Femur (tissue), 1 donor: ENCODE results near the gene PSMA4.
"Not testable (repeated sequence)": the region's sequence is repeated elsewhere in the genome, so short reads cannot be mapped to it uniquely, and the experiment has no call there.

ENCODE experiments used
- DNase-seq: peaks from one replicate; pipeline ENCODE4 v3.0.0-alpha.2; 2017

The PSMA4 gene

GRCh38 chr15:78540141-78540870 is at the start of gene PSMA4:
PSMA4 (plus strand) TSS chr15:78540444; CDS start chr15:78541928, 1,484 bp downstream.
- DNase-seq: peak; percentile 96

GRCh38 chr15:78492872-78493271 is 47.4 kb upstream of the PSMA4 start:
- no peak for DNase-seq

GRCh38 chr15:78501857-78502256 is 38.4 kb upstream of the PSMA4 start:
- DNase-seq: no peak

GRCh38 chr15:78502641-78503040 is 37.6 kb upstream of the PSMA4 start:
- no peak for DNase-seq

- DNase-seq: peak; percentile 97
Measured at GRCh38 chr15:78506971-78507830, 33.0 kb upstream of the PSMA4 start, which contains the start of gene HYKK. HYKK (plus strand) TSS chr15:78507577; CDS start chr15:78513089, 5,512 bp downstream.

GRCh38 chr15:78507831-78508160 is 32.4 kb upstream of the PSMA4 start:
- DNase-seq: no peak

- DNase-seq: no peak
Measured at GRCh38 chr15:78508272-78508671, 32.0 kb upstream of the PSMA4 start.

GRCh38 chr15:78509726-78510312 is 30.4 kb upstream of the PSMA4 start:
- DNase-seq: no peak

GRCh38 chr15:78520035-78520434 is 20.2 kb upstream of the PSMA4 start:
- DNase-seq: not testable (repeated sequence)

GRCh38 chr15:78524230-78524629 is 16.0 kb upstream of the PSMA4 start:
- DNase-seq: no peak

GRCh38 chr15:78527325-78527724 is 12.9 kb upstream of the PSMA4 start:
- DNase-seq: no peak

- no peak for DNase-seq
Measured at GRCh38 chr15:78533331-78533730, 6.9 kb upstream of the PSMA4 start.

- DNase-seq: no peak
Measured at GRCh38 chr15:78536134-78536533, 4.1 kb upstream of the PSMA4 start.

GRCh38 chr15:78537266-78537905 is 2.9 kb upstream of the PSMA4 start:
- no peak for DNase-seq

GRCh38 chr15:78538358-78538757 is 1.9 kb upstream of the PSMA4 start:
- no peak for DNase-seq

- not testable (repeated sequence) for DNase-seq
Measured at GRCh38 chr15:78539464-78540140, 642 bp upstream of the PSMA4 start.

- DNase-seq: no peak
Measured at GRCh38 chr15:78540871-78541743, 863 bp downstream of the PSMA4 start.

- DNase-seq: no peak
Measured at GRCh38 chr15:78541744-78542034, 1.4 kb downstream of the PSMA4 start.

GRCh38 chr15:78542647-78543046 is 2.4 kb downstream of the PSMA4 start:
- DNase-seq: no peak

- DNase-seq: no peak
Measured at GRCh38 chr15:78550194-78550593, 9.9 kb downstream of the PSMA4 start.

GRCh38 chr15:78550815-78551214 is 10.6 kb downstream of the PSMA4 start:
- no peak for DNase-seq

GRCh38 chr15:78551902-78552301 is 11.7 kb downstream of the PSMA4 start:
- no peak for DNase-seq
